ENCODE results near the gene ZBTB49.
A peak's percentile ranks its signal among the peaks of the same experiment; 100 is the strongest.

ZBTB49 gene

GRCh38 chr4:4277531-4277930 lies 12.5 kb upstream of the ZBTB49 start:
- intact Hi-C loops (cut with DNase I) = no loop called here
- no peak for DNase-seq

DNA sequence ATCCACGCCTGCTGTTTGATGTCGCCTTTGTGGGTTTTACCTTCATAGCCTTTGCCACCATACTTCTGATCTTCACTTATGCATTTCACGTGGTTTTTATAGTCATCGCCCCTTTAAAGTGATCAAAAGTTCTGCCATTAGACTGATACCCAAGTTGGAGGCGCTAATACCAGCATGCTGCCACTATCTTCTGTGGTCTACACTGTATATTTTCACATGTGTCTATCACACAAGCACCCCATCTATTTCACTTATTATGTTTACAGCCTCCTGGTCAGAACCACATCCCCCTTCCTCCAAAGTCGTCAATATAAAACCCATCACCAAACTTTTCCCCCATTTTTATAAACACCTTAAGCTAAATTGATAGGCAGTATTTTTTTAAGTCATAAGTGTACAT lies 8.3 kb upstream of the ZBTB49 start:
- DNase-seq = no peak
- intact Hi-C loops (cut with DNase I) = no loop called here

GRCh38 chr4:4284827-4285618 lies 5.0 kb upstream of the ZBTB49 start:
- no peak for DNase-seq
- intact Hi-C loops (cut with DNase I) = no loop called here

DNA sequence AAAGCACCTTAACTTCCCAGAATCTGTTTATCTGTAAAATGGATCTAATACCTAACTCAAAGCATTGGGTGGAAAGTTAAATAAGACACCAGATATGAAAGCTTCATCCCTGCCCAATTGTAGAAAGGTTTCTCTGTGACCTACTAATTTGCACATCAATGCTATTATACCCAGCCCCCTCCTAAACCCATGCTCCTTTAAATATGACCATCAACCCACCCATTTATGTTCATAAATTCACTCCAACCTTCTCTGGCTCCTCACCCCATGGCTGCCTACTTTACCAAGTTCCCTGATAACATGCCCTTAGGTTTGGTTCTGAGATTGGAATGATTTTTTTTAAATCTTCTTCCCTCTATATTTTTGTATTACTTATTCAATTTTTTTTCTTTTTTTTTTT lies 2.0 kb upstream of the ZBTB49 start:
- DNase-seq = no peak
- intact Hi-C loops (cut with DNase I) = no loop called here

DNA sequence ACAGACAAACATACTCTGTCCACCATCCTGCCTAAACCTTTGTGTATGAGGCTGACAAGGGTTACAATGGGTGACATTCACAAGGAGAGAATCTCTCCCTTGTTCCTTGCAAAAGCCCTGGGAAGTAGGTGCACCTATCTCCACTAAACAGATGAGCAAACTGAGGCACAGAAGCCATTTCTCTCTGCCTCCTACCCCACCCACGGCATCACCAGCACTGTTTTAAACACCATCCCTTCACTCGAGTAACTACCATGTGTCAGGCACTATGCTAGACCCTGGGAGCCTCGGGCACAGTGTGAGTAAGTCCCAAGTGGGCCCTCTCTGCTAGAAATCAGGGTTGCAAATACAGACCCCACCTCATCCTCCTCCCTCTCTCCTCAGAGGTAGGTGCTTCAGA lies 996 bp upstream of the ZBTB49 start:
- DNase-seq = no peak
- intact Hi-C loops (cut with DNase I) = no loop called here

- intact Hi-C loops (cut with DNase I) = no loop called here
- DNase-seq = no peak
These were observed 482 bp upstream of the ZBTB49 start for GRCh38 chr4:4289597-4289940.

- intact Hi-C loops (cut with DNase I) = no loop called here
- DNase-seq = no peak
These were observed 3.2 kb downstream of the ZBTB49 start for GRCh38 chr4:4293279-4293678.

GRCh38 chr4:4296283-4296846 lies 6.3 kb downstream of the ZBTB49 start:
- intact Hi-C loops (cut with DNase I) = no loop called here
- no peak for DNase-seq

- no peak for DNase-seq
- intact Hi-C loops (cut with DNase I) = no loop called here
These were observed 9.0 kb downstream of the ZBTB49 start for GRCh38 chr4:4299006-4299405.

DNA sequence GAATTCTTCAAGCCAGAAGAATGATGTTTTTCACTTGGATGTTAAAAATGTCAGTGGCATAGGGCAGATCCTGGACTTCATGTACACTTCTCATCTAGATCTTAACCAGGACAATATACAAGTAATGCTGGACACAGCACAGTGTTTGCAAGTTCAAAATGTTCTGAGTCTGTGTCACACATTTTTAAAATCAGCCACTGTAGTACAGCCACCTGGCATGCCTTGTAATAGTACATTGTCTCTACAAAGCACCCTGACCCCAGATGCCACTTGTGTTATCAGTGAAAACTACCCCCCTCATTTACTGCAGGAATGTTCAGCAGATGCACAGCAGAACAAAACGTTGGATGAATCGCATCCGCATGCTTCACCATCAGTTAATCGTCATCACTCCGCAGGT lies 11.9 kb downstream of the ZBTB49 start:
- no peak for DNase-seq
- intact Hi-C loops (cut with DNase I) = no loop called here

GRCh38 chr4:4302416-4302815 lies 12.4 kb downstream of the ZBTB49 start:
- DNase-seq = no peak
- intact Hi-C loops (cut with DNase I) = no loop called here

DNA sequence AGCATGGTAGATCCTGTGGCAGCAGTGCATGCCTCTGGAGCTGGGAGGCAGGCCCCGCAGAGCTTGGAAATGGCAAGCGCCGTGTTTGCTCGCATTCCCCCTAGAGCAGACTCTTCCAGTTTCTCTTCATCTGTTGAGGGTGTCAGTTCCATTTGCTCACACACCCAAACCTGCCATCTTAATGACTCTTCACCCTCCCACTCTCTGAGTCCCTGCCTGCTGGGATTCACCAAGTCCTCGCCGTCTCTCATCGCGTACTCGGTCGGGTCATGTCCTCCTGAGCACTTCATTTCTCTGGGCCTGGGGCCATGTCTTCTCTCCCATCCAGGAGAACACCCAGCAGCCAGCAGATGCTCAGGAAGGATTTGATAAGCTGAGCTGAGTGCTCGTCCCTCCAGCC lies 16.9 kb downstream of the ZBTB49 start:
- intact Hi-C loops (cut with DNase I) = no loop called here
- DNase-seq = no peak

- no peak for DNase-seq
- intact Hi-C loops (cut with DNase I) = no loop called here
These were observed 18.9 kb downstream of the ZBTB49 start for GRCh38 chr4:4308800-4309441.

DNA sequence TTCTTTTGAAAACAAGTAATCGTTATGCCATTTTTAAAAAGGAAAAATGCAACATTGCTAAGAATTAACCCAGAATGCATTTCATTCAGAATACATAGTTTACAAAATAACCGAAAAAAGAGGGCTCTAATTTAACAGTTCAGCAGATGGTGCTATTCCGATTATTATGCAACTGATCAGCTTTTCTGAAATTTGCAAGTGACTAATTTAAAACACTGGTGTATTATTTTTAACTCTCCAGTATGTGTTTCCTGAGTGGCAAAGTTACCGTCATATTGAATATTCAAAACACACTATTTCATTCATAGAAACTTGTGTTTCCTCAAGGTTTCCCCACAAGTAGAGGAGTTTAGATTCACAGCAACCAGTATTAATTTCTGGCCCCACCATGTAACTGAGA lies 21.1 kb downstream of the ZBTB49 start:
- intact Hi-C loops (cut with DNase I) = no loop called here
- no peak for DNase-seq

DNA sequence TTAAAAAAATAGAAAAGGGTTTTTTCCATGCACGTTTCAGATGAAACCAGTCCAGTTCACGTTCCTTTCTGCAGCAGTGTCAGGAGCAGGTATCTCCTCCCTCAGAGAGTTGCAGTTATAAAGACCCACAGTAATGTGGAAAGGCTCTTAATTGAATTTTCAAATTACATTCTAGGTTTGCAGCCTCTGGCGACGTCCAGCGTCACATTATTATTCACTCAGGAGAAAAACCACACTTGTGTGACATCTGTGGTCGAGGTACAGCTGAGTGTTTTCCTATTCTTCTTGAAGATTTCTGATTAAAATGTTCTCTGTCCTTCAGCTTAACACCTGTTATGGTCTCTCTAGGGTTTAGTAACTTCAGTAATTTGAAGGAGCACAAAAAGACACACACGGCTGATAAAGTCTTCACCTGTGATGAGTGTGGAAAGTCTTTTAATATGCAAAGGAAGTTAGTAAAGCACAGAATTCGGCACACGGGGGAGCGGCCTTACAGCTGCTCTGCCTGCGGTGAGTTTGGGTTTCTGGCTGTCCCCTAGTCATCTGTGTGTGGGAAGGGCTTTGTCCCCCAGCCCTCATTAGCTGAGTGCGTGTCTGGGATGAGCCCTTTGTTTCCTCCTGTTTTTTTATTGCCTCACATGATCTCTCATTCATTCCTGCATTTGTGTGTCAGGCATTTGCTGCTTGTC lies 25.6 kb downstream of the ZBTB49 start:
- no peak for DNase-seq
- intact Hi-C loops (cut with DNase I) = no loop called here

- intact Hi-C loops (cut with DNase I) = no loop called here
- no peak for DNase-seq
These were observed 26.1 kb downstream of the ZBTB49 start for GRCh38 chr4:4316150-4316495.

DNA sequence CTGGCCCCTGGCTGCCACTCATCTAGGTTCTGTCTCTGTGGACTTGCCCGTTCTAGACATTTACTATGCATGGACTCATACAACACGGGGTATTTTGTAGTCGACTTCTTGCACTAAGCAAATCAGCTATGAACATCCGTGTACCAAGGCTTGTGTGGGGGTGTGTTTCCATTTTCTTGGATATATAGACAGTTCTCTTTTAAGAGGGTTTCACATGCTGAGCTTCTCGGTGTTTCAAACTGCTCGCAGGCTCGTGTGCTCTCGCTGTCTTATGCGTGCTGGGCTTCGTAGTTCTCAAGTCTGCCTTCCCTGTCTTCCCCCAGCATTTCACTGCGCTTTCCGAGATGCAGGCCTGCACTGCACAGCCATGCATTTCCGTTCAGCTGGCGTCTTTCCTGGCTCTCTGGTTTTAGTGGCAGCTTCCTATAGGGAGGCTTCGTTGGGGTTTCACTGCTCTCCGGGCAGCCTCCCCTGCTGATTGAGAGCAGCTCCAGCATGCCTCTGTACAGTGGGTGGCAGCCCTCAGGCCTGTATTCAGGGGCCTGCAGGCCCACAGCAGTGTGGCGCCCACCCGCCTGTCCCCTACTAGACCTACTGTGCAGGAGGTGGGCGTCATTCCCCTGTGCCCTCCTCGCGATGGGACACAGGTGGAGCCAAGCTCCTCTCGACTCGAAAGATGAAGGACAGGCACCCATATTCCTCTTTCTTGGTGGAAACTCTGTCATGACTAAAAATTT lies 27.6 kb downstream of the ZBTB49 start:
- intact Hi-C loops (cut with DNase I) = no loop called here

DNA sequence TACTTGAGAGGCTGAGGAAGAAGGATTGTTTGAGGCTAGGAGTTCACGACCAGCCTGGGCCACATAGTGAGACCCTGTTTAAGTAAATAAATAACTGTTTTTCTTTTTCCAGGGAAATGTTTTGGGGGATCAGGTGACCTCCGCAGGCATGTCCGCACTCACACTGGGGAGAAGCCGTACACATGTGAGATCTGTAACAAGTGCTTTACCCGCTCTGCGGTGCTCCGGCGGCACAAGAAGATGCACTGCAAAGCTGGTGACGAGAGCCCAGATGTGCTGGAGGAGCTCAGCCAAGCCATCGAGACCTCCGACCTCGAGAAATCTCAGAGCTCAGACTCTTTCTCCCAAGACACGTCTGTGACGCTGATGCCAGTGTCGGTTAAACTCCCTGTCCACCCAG lies 30.5 kb downstream of the ZBTB49 start:
- DNase-seq = peak in 1 of 10 donors; percentile 29
- intact Hi-C loops (cut with DNase I) = no loop called here

More for the DNA sequence above, 27.6 kb downstream of the ZBTB49 start:
- DNase-seq = no peak

GRCh38 chr4:4320951-4321714 lies 31.1 kb downstream of the ZBTB49 start:
- DNase-seq = peak in 8 of 10 donors; percentile 28 to 93 (median 56)
- intact Hi-C loops (cut with DNase I) = no loop called here
